ENCODE data around the gene LETM1.

LETM1 gene

GRCh38 chr4:1900087-1900433, 44.1 kb upstream of the LETM1 start:
- H3K4me3 ChIP-seq (ENCODE audit: low read depth, low read length): 0 out of 2 replicates have a peak overlapping the region, but pooled peaks have one; percentile 10
- TF ChIP-seq, protein P1, sequence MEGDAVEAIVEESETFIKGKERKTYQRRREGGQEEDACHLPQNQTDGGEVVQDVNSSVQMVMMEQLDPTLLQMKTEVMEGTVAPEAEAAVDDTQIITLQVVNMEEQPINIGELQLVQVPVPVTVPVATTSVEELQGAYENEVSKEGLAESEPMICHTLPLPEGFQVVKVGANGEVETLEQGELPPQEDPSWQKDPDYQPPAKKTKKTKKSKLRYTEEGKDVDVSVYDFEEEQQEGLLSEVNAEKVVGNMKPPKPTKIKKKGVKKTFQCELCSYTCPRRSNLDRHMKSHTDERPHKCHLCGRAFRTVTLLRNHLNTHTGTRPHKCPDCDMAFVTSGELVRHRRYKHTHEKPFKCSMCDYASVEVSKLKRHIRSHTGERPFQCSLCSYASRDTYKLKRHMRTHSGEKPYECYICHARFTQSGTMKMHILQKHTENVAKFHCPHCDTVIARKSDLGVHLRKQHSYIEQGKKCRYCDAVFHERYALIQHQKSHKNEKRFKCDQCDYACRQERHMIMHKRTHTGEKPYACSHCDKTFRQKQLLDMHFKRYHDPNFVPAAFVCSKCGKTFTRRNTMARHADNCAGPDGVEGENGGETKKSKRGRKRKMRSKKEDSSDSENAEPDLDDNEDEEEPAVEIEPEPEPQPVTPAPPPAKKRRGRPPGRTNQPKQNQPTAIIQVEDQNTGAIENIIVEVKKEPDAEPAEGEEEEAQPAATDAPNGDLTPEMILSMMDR (IDR thresholded peaks at IDR 0.05; ENCODE audit: control insufficient read depth, extremely low read depth, insufficient read depth): no peak
- DNase-seq (ENCODE audit: low read depth): no peak

GRCh38 chr4:1899149-1900086, 43.5 kb upstream of the LETM1 start:
- TF ChIP-seq, protein P1 (IDR thresholded peaks at IDR 0.05; ENCODE audit: control insufficient read depth, extremely low read depth, insufficient read depth): peak; percentile 85
- DNase-seq (ENCODE audit: low read depth): peak; percentile 76
- H3K4me3 ChIP-seq (ENCODE audit: low read depth, low read length): 0 out of 2 replicates have a peak overlapping the region, but pooled peaks have one; percentile 10

- DNase-seq (ENCODE audit: low read depth): no peak
- TF ChIP-seq, protein P1 (IDR thresholded peaks at IDR 0.05; ENCODE audit: control insufficient read depth, extremely low read depth, insufficient read depth): no peak
- H3K4me3 ChIP-seq (ENCODE audit: low read depth, low read length): no peak overlapping the region
Observed at GRCh38 chr4:1898681-1899080, 42.7 kb upstream of the LETM1 start.

GRCh38 chr4:1898007-1898406, 42.1 kb upstream of the LETM1 start:
- H3K4me3 ChIP-seq (ENCODE audit: low read depth, low read length): no peak overlapping the region
- TF ChIP-seq, protein P1 (IDR thresholded peaks at IDR 0.05; ENCODE audit: control insufficient read depth, extremely low read depth, insufficient read depth): no peak
- no peak for DNase-seq (ENCODE audit: low read depth)

DNA sequence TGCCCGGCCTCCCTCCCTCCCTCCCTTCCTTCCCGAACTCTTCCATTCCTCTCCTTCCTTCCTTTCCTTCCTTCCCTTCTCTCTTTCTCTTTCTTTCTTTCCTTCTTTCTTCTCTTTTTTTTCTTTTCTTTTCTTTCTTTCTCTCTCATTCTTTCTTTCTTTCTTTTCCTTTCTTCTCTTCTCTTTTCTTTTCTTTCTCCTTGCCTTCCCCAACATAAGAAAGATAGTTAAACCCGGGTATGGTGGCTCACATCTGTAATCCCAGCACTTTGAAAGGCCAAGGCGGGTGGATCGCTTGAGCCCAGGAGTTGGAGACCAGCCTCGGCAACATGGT, 40.7 kb upstream of the LETM1 start:
- DNase-seq (ENCODE audit: low read depth): no peak
- TF ChIP-seq, protein P1 (IDR thresholded peaks at IDR 0.05; ENCODE audit: control insufficient read depth, extremely low read depth, insufficient read depth): no peak

GRCh38 chr4:1895971-1896657, 40.2 kb upstream of the LETM1 start:
- TF ChIP-seq, protein P1 (IDR thresholded peaks at IDR 0.05; ENCODE audit: control insufficient read depth, extremely low read depth, insufficient read depth): no peak
- no peak for DNase-seq (ENCODE audit: low read depth)
- no peak overlapping the region for H3K4me3 ChIP-seq (ENCODE audit: low read depth, low read length)

More for the DNA sequence above, 40.7 kb upstream of the LETM1 start:
- H3K4me3 ChIP-seq (ENCODE audit: low read depth, low read length): no peak overlapping the region

All from LNCaP clone FGC (cell line).